GM19463 (cell line): ENCODE results near the gene TIGD4.
A peak's percentile ranks its signal among the peaks of the same experiment; 100 is the strongest.
"Not testable (repeated sequence)": the region's sequence is repeated elsewhere in the genome, so short reads cannot be mapped to it uniquely, and the experiment has no call there.

ENCODE experiments used
- ATAC-seq: cut with Tn5 transposase; IDR thresholded peaks from one replicate; pipeline ENCODE4 v1.9.1; 2021; ENCODE audit warnings: mild to moderate bottlenecking, moderate library complexity; ENCODE audit not compliant: unreplicated experiment

The TIGD4 gene

GRCh38 chr4:152784490-152785350 lies 5.2 kb upstream of the TIGD4 start:
- no peak for ATAC-seq

- no peak for ATAC-seq
Observed at GRCh38 chr4:152780267-152780778, 793 bp upstream of the TIGD4 start.

- no peak for ATAC-seq
Observed at GRCh38 chr4:152778656-152779512, 646 bp downstream of the TIGD4 start.

GRCh38 chr4:152777488-152777887 lies 2.0 kb downstream of the TIGD4 start:
- no peak for ATAC-seq

- ATAC-seq: no peak
Observed at GRCh38 chr4:152776352-152776751, 3.2 kb downstream of the TIGD4 start.

GRCh38 chr4:152773953-152774352 lies 5.6 kb downstream of the TIGD4 start:
- ATAC-seq: no peak

- ATAC-seq: no peak
Observed at GRCh38 chr4:152773339-152773738, 6.2 kb downstream of the TIGD4 start.

- ATAC-seq: peak; percentile 96
Observed at GRCh38 chr4:152771741-152772533, 7.6 kb downstream of the TIGD4 start.

GRCh38 chr4:152765069-152765737 lies 14.3 kb downstream of the TIGD4 start:
- not testable (repeated sequence) for ATAC-seq

GRCh38 chr4:152763796-152764195 lies 15.7 kb downstream of the TIGD4 start:
- no peak for ATAC-seq

GRCh38 chr4:152748619-152749018 lies 30.9 kb downstream of the TIGD4 start:
- ATAC-seq: no peak

GRCh38 chr4:152747444-152747843 lies 32.1 kb downstream of the TIGD4 start:
- no peak for ATAC-seq

GRCh38 chr4:152738827-152739226 lies 40.7 kb downstream of the TIGD4 start:
- ATAC-seq: no peak

- no peak for ATAC-seq
Observed at GRCh38 chr4:152735906-152736305, 43.6 kb downstream of the TIGD4 start.

GRCh38 chr4:152735396-152735859 lies 44.1 kb downstream of the TIGD4 start:
- no peak for ATAC-seq

- ATAC-seq: no peak
Observed at GRCh38 chr4:152734699-152735050, 44.9 kb downstream of the TIGD4 start.

- no peak for ATAC-seq
Observed at GRCh38 chr4:152734015-152734698, 45.4 kb downstream of the TIGD4 start.

GRCh38 chr4:152731997-152732396 lies 47.5 kb downstream of the TIGD4 start:
- no peak for ATAC-seq

- ATAC-seq: no peak
Observed at GRCh38 chr4:152729466-152729865, 50.1 kb downstream of the TIGD4 start.

- ATAC-seq: no peak
Observed at GRCh38 chr4:152728343-152728742, 51.2 kb downstream of the TIGD4 start.
